Activated CD4-positive, alpha-beta T cell treated with anti-CD3 and anti-CD28 coated beads for 1 hour (primary cell): ENCODE results near the gene SERPINI1.

Experiments
- DNase-seq: peaks from one replicate; pipeline ENCODE4 v3.0.0-alpha.2; 2020

The SERPINI1 gene

GRCh38 chr3:167852216-167852615 lies 116.7 kb downstream of the SERPINI1 start:
- no peak for DNase-seq

GRCh38 chr3:167854063-167854462 lies 118.5 kb downstream of the SERPINI1 start:
- no peak for DNase-seq

- no peak for DNase-seq
Measured at GRCh38 chr3:167854846-167855245, 119.3 kb downstream of the SERPINI1 start.

GRCh38 chr3:167855306-167855705 lies 119.8 kb downstream of the SERPINI1 start:
- DNase-seq = no peak

GRCh38 chr3:167858865-167859264 lies 123.3 kb downstream of the SERPINI1 start:
- DNase-seq = no peak

- no peak for DNase-seq
Measured at GRCh38 chr3:167859610-167860009, 124.1 kb downstream of the SERPINI1 start.

- DNase-seq = no peak
Measured at GRCh38 chr3:167861649-167862048, 126.1 kb downstream of the SERPINI1 start.

GRCh38 chr3:167862104-167862730 lies 126.7 kb downstream of the SERPINI1 start:
- DNase-seq = no peak

GRCh38 chr3:167863811-167864551 lies 128.5 kb downstream of the SERPINI1 start:
- no peak for DNase-seq

- DNase-seq = no peak
Measured at GRCh38 chr3:167864552-167864874, 129.0 kb downstream of the SERPINI1 start.

- no peak for DNase-seq
Measured at GRCh38 chr3:167866331-167866730, 130.8 kb downstream of the SERPINI1 start.

GRCh38 chr3:167867981-167868380 lies 132.5 kb downstream of the SERPINI1 start:
- no peak for DNase-seq

GRCh38 chr3:167870181-167870580 lies 134.7 kb downstream of the SERPINI1 start:
- no peak for DNase-seq

GRCh38 chr3:167870759-167871158 lies 135.2 kb downstream of the SERPINI1 start:
- DNase-seq = no peak

- DNase-seq = no peak
Measured at GRCh38 chr3:167872032-167872431, 136.5 kb downstream of the SERPINI1 start.

GRCh38 chr3:167872941-167873340 lies 137.4 kb downstream of the SERPINI1 start:
- DNase-seq = no peak

- no peak for DNase-seq
Measured at GRCh38 chr3:167874671-167875372, 139.3 kb downstream of the SERPINI1 start.
